Activated CD8-positive, alpha-beta memory T cell treated with anti-CD3 and anti-CD28 coated beads for 48 hours (primary cell): ENCODE data around the gene SLC39A9.
A peak's percentile ranks its signal among the peaks of the same experiment; 100 is the strongest.

ENCODE experiments used
- DNase-seq, 3 experiments: peaks; one replicate each; pipeline ENCODE4 v3.0.0-alpha.2; 2020; ENCODE audit warnings: low read depth in 2 of 3, low spot score in 2 of 3

The SLC39A9 gene

DNA sequence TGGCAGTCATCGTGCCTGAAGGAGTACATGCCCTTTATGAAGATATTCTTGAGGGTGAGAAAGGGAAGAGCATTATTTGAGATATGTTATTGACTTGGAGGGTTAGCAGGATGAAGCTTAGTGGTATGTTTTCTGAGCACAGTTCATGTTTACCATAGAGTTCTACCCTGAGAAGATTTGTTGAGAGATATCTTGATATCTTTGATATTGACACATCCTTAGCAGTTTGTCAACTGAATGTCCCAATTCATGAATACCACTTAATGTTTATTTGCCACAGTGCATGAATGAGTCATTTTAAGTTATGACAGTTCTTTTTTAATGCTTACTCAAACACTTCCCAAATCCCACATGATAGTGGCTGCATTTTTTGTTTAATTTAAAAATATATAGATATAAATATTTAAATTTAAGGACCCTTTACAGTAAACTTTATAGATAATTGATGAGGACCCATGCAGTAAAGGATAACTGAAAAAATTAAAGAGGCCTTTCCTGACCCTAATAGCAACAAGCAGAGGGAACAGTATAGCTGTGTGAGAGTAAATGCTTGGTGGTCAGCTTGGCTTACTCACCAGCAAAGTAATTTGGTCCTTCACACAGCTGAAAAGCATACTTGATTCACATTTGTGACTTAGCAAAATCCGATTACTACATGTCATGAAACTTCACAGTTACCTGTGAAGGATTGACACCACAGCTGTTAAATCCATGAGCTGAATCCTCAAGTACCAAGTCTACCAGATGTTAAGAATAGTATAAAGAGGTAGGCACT lies 25.8 kb downstream of the SLC39A9 start:
- DNase-seq: no peak

DNA sequence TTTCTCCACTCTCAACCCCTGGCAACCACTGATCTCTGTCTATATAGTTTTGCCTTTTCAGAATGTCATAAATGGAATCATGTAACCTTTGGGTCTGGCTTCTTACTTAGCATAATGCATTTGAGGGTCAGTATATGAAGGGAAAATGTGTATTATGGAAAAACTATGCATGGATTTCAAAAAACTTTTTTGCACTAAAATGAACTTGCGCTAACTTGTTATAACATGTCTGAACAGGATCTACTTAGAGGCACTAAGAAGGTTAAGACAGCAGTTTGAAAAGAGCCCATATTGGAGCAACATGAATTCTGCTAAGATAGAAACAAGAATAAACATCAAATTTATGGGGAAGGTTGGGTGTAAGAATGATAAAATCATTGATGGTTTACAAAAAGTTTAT lies 29.1 kb downstream of the SLC39A9 start:
- DNase-seq: no peak

DNA sequence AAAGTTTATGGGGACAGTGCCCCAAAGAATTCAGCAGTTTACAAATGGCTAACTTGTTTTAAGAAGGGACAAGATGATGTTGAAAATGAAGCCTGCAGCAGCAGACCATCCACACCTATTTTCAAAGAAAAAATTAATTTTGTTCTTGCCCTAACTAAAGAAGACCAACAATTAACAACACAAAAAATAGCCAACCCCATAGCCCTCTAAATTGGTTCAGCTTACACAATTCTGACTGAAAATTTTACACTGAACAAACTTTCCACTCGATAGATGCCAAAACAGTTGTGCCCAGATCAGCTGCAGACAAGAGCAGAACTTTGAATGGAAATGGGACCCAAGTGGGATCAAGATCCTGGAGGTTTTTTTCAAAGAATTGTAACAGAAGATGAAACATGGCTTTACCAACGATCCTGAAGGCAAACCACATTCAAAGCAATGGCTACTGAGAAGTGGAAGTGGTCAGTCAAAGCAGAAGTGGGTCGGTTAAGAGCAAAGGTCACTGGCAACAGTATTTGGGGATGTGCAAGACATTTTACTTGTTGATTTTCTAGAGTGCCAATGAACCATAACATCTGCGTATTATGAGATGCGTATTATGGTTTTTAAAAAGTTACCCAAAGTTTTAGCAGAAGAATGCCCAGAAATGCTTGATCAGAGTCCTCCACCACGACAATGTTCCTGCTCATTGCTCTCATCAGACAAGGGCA lies 30.0 kb downstream of the SLC39A9 start:
- DNase-seq: no peak

DNA sequence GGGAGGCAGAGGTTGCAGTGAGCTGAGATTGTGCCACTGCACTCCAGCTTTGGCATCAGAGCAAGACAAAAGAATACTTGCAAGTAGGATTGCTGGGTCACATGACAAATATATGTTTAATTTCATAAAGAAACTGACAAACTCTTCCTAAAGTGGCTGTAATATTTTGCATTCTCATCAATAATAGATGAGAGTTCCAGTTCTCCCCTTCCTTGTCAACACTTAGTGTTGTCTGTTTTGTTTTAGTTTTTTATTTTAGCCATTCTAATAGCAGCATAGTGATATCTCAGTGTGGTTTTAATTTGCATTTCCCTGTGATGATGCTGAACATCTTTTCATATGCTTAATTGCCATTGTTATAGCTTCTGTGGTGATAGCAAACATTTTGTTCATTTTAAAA lies 31.2 kb downstream of the SLC39A9 start:
- DNase-seq: no peak

DNA sequence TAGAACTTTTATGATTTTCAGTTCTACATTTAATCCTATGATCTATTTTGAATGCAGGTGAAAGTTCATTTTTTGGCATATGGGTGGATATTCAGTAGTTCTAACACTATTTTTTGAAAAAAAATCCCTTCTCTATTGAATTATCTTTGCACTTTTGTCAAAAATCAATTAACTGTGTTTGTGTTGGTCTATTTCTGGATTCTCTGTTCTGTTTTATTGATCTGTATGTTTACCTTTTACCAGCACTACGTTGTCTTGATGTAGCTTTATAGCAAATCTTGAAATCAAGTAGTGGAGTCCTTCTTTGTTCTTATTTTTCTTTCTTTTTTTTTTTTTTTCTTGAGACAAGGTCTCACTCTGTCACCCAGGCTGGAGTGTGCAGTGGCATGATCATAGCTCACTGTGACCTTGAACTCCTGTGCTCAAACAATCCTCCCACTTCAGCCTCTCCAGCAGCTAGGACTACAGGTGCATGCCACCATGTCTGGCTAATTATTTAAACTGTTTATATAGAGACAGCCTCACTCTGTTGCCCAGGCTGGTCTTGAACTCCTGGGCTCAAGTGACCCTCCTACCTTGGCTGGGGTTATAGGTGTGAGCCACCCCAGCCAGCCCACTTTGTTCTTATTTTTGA lies 31.9 kb downstream of the SLC39A9 start:
- DNase-seq: no peak

DNA sequence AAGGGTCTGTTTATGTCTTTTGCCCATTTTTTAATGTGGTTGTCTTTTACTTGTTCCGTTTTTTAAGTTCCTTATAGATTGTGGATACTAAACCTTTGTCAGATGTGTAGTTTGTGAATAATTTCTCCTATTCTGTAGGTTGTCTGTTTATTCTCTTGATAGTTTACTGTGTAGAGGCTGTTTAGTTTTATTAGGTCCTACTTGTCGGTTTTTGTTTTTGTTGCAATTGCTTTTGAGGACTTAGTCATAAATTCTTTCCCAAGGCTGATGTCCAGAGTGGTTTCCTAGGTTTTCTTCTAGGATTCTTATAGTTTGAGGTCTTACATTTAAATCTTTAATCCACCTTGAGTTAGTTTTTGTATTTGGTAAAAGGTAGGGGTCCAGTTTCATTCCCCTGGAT lies 33.9 kb downstream of the SLC39A9 start:
- no peak for DNase-seq

DNA sequence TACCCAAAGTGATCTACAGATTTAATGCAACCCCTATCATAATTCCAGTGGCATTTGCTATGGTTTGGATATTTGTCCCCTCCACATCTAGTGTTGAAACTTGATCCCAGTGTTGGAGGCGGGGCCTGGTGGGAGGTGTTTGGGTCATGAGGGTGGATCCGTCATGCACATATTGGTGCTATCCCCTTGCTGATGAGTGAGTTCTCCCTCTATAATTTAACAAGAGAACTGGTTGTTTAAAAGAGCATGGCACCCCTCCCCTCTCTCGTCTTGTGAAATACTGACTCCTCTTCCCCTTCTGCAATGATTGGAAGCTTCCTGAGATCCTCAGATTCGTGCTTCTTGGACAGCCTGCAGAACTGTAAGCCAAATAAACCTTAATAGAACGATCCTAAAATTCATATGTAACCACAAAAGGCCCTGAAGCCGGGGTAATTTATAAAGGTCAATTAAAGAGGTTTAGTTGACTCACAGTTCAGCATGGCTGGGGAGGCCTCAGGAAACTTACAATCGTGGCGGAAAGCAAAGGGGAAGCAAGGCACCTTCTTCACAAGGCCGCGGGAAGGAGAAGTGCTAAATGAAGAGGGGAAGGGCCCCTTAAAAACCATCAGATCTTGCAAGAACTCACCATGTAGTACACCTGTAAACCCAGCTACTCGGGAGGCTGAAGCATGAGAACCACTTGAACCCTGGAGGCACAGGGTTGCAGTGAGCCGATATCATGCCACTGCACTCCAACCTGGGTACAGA lies 41.2 kb downstream of the SLC39A9 start:
- no peak for DNase-seq

DNA sequence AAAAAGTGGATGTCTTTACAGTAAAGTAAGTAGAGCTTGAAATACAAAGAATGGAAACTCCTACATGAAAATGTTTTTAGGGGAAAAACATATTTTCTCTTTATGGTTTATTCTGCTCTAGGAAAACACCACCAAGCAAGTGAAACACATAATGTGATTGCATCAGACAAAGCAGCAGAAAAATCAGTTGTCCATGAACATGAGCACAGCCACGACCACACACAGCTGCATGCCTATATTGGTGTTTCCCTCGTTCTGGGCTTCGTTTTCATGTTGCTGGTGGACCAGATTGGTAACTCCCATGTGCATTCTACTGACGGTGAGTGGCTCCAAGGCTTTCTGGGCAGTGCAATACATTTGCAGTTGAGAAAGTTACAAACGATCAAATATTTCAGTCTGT lies 43.5 kb downstream of the SLC39A9 start:
- no peak for DNase-seq

DNA sequence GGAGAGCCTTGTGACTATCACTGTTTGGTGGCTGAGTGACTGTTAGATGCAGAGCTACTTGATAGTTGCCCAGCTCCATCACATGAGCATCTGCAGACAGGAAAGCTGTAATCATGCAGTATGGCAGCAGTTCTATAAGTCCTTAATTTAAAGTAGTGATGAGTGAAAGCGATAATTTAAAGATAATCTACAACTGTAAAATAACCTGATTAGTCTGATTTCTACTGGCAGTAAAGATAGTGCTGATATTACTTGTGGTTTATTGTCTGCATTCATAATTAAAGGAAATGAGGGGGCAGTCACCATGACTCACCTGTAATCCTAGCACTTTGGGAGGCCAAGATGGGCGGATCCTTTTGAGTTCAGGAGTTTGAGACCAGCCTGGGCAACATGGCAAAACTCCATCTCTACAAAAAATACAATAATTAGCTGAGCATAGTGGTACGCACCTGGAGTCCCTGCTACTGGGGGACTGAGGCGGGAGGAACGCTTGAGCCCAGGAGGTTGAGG lies 44.9 kb downstream of the SLC39A9 start:
- DNase-seq: no peak

DNA sequence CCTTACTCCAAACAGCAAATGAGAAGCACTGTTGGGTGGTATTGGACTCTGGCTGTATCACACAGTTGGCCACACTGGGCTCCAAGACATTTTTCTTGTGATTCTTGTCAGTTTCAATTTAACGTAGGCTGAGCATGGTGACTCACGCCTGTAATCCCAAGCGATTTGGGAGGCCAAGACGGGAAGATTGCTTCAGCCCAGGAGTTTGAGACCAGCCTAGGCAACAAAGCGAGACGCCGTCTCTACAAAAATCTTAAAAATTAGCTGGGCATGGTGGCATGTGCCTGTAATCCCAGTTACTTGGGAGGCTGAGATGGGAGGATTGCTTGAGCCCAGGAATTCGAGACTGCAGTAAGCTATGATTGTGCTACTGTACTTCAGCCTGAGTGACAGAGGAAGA lies 50.7 kb downstream of the SLC39A9 start:
- no peak for DNase-seq

DNA sequence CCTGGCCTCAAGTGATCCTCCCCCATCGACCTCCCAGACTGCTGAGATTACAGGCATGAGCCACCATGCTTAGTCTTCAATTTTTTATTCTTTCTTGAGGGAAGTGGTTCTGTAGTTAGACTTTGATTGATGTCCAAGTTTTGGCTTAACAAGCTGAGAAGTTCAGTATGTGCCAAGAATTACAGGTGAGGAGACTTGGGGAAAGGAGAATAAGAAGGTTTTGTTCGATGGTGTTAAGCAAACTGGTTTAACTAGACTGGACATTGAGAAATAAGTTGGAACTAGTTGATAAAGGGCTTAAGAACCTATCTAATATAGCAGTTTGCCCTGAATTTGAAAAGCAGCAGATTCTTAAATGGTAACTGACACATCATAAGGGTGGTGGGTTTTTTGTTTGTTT lies 53.4 kb downstream of the SLC39A9 start:
- no peak for DNase-seq

DNA sequence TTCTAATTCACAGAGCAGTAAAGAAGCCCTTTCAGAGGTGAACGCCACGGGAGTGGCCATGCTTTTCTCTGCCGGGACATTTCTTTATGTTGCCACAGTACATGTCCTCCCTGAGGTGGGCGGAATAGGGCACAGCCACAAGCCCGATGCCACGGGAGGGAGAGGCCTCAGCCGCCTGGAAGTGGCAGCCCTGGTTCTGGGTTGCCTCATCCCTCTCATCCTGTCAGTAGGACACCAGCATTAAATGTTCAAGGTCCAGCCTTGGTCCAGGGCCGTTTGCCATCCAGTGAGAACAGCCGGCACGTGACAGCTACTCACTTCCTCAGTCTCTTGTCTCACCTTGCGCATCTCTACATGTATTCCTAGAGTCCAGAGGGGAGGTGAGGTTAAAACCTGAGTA lies 59.9 kb downstream of the SLC39A9 start:
- DNase-seq: no peak

DNA sequence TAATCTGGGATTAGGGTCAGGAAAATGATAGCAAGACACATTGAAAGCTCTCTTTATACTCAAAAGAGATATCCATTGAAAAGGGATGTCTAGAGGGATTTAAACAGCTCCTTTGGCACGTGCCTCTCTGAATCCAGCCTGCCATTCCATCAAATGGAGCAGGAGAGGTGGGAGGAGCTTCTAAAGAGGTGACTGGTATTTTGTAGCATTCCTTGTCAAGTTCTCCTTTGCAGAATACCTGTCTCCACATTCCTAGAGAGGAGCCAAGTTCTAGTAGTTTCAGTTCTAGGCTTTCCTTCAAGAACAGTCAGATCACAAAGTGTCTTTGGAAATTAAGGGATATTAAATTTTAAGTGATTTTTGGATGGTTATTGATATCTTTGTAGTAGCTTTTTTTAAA lies 60.6 kb downstream of the SLC39A9 start:
- no peak for DNase-seq

DNA sequence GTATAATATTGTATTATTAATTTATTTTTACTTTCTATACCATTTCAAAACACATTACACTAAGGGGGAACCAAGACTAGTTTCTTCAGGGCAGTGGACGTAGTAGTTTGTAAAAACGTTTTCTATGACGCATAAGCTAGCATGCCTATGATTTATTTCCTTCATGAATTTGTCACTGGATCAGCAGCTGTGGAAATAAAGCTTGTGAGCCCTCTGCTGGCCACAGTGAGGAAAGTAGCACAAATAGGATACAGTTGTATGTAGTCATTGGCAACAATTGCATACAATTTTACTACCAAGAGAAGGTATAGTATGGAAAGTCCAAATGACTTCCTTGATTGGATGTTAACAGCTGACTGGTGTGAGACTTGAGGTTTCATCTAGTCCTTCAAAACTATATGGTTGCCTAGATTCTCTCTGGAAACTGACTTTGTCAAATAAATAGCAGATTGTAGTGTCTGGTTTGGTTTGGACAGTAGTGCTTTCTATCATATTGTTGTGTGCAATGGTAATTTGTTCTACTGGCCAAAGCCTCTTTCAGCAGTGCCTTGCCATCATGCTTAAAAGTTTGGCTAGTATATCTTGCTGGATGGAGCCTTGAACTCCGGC lies 61.7 kb downstream of the SLC39A9 start:
- DNase-seq: peak in 2 of 3 experiments; percentile 3 to 16

DNA sequence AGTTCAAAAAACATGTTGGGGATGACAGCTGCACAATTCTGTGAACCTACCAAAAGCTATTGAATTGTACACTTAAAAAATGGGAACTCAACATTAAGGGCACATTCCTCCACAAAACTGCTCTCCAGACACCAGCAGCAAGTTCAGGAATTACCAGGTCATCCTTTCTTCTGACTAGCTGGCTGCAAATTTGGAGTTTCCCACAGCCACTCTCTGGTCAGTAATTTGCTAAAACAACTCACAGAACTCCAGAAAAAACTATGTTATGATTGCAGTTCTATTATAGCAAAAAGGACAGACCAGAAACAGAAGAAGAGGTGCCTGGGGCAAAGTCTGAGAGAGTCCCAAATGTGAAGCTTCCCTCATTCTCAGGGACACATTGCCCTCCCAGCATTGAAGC lies 65.9 kb downstream of the SLC39A9 start:
- DNase-seq: no peak

DNA sequence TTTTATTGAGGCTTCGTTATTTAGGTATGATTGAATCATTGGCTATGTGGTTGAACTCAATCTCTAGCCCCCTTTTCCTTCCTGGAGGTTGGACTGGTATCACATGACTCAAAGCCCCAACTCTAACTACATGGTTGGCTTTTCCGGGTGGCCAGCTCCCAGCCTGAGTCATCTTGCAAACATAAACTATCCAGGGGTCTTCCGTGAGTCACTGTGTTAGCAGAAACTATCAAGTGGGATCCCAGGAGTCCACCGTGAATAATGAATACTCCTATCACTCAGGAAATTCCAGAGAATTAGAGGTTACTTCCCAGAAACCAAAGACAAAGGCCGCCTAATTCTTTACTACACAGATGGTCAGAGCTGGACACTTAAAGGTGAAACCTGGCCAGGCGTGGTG lies 66.3 kb downstream of the SLC39A9 start:
- no peak for DNase-seq

DNA sequence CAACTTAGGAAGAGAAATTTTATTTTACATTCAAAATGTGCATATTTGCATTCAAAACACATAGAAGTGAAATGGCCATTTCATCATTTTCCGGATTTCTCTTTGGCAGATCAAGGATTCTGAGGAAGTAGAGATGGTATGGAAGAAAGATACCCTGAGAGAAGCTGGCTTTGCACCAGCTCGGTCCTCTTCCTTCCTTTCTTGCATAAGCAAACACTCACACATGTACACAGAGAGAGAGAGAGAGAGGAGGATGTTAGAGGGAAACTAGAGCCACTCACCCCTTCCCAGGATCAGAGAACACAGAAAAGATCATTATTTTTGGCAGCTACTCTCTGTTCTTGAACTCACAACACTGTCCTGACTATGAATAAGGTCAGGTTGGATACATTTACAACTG lies 70.5 kb downstream of the SLC39A9 start:
- no peak for DNase-seq

DNA sequence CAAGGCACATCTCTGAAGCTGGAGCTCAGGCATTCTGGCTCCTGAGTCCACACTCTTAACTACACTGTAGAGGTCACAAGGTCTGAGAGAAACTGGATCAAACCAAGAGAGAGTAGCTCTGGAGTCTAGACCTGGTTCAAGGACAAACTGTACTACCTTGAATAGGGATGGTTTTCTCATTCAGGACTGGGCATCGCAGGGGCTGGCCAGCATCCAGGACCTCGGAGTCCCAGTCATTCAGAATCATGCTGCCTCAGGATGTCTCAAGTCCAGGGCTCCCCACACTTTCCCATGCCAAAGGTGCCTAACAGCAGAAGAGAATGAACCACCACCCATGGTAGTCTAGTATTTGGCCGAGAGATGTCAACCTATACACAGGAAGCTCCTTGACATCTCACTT lies 72.9 kb downstream of the SLC39A9 start:
- DNase-seq: no peak

DNA sequence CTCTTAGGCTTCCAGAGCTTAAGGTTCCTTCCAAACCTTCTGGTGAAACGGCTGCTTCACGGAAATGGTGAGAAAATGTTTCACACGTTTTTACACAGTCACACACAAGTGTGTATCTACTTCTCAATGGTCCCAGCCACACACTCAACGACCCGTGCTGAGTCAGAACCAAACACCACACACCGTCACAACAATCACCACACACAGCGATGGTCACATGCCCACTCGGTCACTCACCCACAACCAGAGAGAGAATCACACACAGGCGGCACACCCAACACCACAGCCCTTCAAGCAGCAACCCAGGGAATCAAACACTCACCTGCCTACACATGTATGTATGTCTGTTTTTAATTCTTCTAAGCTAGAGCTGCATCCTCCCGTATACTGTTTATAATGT lies 73.4 kb downstream of the SLC39A9 start:
- DNase-seq: no peak

DNA sequence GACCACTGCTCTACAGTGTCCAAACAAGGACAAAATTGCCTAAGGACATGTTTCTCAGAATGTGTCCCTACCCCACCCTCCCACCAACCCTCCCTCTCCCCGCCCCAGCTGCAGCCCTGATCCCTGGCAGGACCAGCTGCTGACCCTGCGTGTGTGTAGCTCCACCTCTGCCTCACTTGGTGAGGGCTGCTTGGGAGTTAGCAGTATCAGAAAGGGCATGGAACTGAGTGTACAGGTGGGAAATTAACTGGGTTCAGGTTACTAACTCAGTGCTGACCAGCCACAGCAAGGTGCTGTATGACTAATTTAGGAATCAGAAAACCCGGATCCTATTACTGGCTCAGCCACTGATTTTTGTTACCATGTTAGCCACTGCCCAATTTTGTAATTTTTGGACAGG lies 74.8 kb downstream of the SLC39A9 start:
- no peak for DNase-seq

DNA sequence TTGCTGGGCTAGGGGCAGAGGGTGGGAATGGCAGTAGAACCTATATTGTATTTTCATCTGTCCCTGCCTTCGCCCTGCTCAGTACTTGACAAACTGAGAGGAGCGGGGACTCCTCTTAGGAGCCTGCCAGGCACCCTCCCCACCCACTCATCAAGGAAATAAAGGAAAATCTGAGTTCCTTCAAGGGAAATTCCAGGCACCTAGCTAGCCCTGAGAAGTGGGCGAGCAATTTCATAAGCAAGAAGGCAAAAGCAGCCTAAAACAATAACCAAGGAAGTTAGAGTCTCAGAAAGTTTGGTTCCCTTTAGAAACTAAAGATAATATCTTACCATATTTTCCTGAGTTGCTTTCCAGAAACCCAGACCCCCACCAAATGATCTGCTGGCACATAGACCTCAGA lies 75.5 kb downstream of the SLC39A9 start:
- DNase-seq: no peak
